Myocyte (in vitro differentiated cells): ENCODE measurements around the gene SLC2A13. TPM values are rescaled to one million over a fixed set of nuclear protein-coding genes. Genes with fewer than 3 reads are reported as not detected.
"Not testable (repeated sequence)": the region's sequence is repeated elsewhere in the genome, so short reads cannot be mapped to it uniquely, and the experiment has no call there.

Experiments
- DNase-seq: peaks from one replicate; pipeline ENCODE4 v3.0.0-alpha.2; 2012; ENCODE audit warnings: low read depth
- total RNA-seq: library from RNA; depleted of rRNA; stranded (reverse); fragments of >200 nt; gene quantifications from 2 replicates; pipeline ENCODE4 v1.2.3, GENCODE V29; 2014

The SLC2A13 gene
- total RNA-seq, 1 donor from 2014 or later = 7.0 TPM

DNA sequence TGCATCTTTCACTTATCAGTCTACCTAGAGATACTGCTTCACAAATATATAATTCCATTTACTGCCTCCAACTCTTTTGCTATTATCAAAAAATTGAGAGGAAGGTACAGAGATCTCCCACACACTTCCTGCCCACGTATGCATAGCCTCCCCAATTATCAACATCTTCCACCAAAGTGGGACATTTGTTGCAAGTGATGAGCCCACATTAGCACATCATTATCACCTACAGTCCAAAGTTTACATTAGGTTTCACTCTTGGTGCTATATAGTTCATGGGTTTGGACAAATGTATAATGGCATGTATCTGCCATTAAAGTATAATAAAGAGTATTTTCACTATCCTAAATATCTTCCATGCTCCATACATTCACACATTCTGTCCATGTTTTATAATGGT lies 66.3 kb downstream of the SLC2A13 start:
- DNase-seq = no peak

DNA sequence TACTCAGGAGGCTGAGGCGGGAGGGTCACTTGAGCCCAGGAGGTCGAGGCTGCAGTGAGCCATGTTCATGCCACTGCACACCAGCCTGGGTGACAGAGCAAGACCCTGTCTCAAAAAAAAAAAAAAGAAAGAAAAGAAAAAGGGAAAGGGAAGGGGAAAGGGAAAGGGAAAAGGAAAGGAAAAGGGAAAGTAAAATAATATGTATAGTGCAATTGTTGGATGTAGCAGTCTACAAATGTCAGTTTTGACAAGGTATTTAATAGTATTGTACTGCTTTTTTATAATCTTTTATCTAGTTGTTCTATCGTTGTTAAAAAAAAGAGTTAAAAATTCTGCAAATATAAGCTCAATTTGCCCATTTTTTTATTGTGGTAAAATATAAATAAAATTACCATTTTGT lies 67.3 kb downstream of the SLC2A13 start:
- DNase-seq = no peak

DNA sequence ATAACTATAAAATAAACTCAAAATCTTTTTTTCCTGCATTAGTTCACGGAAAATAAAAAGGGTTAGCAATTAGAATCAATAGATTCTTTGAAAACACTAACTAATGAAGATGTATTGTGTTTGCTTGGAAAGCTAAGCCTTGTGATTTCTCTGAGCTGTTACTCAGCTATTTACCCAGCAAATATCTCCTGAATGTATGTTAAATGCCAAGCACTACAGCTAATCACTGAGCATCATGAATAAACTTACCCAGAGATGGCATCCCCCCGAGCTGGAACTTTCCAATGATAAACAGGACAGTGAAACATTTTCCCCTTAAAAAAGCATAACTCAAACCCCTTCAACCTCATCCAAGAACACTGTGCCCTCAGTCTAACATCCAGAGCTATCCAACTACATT lies 71.2 kb downstream of the SLC2A13 start:
- no peak for DNase-seq

DNA sequence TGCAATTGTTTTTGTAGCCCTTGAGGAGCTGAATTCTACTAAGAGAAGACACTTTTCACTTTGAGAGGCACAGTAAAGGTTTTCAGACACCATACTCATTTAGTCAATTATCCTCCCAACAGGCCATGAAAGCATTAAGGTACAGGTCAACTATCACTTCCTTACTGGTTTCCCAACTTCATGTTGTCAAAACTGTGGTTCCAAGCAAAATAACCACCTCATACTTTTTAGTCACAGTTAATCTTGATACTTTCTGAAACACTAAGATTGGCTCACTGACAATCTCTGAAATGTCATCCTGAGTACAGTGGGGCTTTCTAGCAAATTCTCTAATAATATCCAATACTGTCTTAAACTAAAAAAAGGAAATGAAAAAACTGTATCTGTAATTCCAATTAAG lies 71.7 kb downstream of the SLC2A13 start:
- no peak for DNase-seq

DNA sequence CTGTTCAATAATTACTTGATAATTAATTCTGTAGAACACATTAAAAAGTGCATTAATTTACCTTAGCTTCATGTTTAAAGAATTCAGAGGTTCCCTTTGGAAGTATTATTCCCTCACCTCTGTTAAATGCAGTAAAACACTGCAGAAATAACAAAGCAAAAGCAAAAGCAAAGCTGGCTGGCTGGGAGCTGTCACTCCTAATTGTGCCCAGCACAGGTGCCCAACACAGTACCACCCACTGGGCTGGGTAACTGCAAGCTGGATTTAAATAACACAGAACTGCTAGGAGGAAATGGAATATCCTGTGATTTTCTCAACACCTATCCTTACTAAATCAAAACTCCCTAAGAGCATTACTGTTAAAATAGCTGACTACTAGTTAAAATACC lies 72.6 kb downstream of the SLC2A13 start:
- no peak for DNase-seq

DNA sequence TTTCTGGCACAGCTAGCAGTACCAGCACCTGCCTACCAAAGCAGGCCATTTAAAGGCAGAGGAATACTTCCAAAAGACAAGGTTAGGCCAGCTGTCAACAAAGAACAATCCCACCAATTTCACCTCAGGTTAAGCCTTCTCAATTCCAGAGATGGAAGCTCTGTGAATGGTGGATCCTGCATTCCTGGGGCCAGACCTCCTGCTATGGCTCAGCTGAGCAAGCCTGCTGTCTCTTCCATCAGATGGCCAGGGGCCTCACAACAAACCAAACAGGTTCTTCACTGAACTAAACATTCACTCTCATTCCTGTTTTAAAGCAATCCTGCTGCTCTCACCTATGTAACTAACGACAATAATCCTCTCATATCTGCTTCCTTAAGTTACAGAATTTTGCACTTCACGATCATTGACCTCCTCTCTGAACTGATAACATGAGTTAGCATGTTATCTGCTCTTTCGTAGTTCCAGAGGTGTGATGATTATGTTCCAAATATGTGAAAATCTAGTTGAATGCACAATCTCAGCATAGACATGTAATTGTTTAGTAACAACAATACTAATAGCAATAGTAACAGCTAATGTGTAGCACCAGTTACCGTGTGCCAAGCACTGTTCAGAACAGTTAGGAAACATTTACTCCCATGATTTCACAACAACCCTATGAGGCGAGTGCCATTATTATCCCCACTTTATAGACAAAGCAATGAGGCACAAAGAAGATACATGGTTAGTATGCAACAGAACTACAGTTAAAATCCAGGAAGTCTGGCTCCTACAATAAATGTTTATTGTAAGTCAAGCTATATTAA lies 73.2 kb downstream of the SLC2A13 start:
- DNase-seq = peak; percentile 3

DNA sequence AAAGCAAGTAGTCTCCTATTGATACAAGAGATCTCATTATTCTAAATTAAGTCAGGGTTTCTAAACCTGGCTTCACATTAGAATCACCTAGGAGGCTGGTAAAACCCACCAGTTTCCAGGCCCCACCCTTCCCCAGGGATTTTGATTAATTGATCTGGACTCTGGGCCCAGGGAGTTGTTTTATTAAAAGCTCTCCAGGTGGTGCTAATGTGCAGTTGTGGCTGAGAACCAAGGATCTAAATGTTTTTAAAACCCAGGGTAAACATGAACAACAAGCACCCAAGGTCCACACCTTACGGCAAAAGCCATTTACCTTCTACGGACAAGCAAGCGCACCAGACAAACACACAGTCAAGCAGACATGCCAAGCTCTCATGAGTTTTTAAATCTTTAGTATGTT lies 73.9 kb downstream of the SLC2A13 start:
- peak; percentile 5 for DNase-seq

DNA sequence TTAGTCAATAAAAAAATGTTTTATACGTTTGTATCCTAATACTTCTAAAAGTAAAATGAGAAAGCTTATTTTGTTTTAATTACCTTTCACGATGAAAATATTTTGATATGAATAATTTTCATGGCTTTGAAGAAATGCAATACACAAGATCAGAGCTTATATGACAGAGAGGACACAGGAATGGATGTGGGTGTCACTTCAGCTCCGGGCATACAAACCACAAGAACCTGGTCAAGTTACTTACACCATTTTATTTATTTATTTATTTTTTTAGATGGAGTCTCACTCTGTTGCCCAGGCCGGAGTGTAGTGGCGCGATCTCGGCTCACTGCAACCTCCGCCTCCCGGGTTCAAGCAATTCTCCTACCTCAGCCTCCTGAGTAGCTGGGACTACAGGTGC lies 74.9 kb downstream of the SLC2A13 start:
- not testable (repeated sequence) for DNase-seq

DNA sequence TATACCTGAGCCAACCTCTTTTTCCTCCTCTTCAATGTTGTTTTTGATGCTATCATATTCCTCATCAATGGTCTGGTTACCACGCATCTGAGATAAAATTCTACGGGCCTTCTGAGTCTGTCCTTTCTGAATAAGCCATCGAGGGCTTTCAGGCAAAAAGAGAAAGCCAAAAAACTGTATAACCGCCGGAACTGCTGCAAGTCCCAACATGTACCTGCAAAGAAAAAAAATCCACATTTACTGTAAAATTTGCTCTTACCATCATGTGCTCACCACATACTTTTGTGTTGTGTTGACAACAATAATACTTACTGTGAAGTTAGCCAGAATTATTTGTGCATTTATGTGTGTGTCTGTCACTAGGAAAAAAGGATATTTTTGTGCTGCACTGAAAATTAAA lies 77.6 kb downstream of the SLC2A13 start:
- no peak for DNase-seq

DNA sequence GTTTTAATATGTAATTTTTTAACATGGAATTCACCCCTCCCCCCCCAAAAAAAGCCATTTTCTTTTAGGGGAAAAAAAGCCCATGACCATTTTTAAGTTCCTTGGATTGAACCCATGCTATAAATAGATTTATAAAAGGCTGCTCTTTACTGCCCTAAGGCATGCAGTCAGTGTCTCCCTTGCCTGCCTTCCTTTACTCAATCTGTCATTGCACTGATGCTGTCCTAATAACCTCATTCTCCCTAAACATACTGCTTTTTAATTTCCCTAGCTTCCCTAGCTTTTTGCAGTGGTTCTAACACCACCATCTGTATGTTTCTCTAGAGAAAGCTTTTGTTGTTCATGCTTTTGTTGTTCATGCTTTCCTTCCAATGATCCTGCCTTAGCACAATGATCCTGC lies 83.0 kb downstream of the SLC2A13 start:
- no peak for DNase-seq

DNA sequence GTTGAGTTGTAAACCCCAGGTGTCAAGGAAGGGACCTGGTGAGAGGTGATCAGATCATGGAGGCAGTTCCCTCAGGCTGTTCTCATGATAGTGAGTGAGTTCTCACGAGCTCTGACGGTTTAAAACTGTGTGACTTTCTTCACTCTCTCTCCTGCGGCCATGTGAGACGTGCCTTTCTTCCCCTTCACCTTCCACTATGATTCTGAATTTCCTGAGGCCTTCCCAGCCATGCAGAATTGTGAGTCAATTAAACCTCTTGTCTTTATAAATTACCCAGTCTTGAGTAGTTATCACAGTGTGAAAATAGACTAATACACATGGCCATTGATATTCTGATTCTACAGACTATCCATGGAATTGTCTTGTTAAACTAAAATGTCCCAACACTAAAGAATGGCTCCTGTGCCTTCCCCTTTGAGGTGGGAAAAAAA lies 85.6 kb downstream of the SLC2A13 start:
- no peak for DNase-seq

DNA sequence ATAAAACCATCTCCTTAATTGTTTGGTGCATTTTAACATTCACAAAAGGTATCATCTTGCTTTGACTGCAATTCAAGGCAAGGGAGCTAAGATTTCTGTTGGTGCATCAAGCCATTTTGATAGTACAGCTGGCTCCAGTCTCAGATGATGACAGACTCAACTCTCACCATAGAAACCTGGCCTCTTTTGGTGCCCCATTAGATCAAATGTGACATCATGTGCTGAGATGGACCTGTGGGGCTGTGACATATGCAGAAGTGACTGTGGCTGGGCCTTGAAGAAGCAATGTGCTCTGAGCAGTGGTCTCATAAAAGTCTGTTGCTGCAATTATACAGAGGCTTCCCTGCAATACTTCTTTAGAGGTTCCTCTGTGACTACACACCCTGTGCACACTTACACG lies 88.4 kb downstream of the SLC2A13 start:
- DNase-seq = no peak

DNA sequence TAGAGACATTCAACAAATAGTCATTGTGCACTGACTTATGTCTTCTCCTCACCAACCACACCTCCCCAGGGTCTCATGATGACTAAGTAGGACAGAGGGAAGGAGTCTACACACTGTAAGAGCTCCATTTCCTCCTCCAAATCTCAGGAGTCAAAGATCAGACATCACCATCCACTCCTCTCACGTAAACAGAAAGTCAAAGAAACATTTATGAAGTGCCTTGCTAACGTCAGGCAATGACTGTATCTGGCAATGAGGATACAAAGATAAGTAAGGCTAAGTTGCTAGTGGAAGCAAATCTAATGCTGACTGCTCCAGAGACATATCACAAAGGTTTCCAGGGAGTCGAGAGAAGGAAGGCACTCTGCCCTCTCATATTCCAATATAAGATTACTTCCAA lies 88.9 kb downstream of the SLC2A13 start:
- DNase-seq = peak; percentile 2

DNA sequence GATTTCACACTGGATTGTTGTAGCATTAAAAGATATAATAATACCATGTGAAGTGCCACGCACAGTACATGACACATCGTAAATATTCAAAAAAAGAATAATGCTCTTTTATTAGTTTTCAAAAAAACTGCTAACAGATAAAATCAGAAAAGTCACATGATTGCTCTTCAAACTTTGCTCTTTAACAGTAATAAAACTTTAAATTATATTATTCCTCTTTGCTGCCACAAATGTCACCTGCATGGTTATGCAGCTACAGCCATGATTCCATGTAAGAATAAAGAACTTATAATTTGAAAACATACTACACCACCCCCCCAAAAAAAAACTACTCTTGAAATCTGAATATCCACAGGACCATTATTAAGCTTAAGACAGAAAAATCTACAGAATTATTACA lies 90.0 kb downstream of the SLC2A13 start:
- no peak for DNase-seq

DNA sequence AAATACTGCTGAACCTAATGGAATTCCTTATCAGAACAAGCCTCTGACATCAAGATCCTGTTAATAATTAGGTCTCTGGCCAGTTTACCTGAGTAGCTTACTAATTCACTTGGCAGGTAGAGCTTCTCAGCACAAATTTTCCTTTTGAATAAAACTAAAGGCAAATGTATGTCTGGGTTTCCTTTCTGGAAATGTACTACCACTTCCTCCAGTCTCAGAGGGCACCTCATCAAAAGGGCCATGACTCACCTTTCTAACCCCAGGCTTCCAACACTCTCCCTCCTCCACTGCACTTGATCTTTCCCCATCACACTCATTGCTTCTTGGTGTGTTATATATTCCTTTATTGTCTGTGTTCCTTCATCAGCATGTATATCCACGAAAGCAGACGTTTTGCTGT lies 90.5 kb downstream of the SLC2A13 start:
- no peak for DNase-seq

DNA sequence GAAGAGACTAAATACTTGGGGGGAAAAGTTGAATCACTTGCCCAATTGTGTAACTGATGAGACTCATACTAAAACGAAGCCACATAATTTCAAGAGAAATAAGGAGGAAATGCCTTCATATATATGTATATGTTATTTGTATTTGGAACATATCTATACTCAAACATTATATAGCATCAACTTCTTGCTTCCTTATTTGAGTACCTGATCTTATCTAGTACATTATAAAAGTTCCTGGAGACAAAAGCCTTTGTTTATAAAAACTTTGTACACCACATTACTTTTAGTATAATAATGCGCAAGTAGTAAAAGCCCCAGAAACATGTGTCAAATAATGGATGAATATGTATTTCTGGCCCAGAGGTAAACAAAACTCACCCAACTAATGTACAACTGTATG lies 92.0 kb downstream of the SLC2A13 start:
- DNase-seq = no peak

DNA sequence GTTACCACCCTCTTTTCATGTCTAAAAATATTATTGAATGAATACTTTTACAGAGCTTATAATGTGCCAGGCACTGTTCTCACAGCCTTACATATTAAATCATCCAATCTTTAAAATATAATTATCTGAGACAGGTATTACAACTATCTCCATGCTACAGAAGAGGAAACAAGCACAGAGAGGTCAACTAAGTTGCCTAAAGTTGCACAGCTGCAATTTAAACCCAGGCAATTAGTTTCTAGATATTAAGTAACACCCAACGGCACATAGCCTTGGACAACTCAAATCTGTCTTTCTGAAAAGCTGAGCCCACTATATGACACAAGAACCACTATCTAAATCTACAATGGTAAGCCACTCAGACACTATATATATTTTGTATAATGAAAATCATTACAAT lies 92.6 kb downstream of the SLC2A13 start:
- DNase-seq = no peak

DNA sequence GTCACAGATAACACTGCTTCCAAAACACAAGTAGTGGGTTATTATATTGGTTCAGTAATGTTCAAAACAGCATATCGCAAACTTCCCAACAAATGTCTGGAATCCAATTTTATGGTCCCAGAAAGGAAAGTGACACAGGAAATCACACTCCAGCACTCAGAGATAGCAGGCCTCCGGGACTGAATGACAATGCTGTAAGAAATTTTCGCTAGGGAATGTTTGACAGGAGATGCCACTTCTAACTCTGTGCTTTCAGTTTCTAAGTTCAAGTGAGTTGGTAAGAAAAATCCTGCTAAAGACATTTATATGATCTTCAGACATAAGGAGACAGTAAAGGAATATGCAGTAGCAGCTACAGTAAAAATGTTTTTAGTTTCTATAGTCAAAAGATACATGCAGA lies 93.2 kb downstream of the SLC2A13 start:
- DNase-seq = no peak

DNA sequence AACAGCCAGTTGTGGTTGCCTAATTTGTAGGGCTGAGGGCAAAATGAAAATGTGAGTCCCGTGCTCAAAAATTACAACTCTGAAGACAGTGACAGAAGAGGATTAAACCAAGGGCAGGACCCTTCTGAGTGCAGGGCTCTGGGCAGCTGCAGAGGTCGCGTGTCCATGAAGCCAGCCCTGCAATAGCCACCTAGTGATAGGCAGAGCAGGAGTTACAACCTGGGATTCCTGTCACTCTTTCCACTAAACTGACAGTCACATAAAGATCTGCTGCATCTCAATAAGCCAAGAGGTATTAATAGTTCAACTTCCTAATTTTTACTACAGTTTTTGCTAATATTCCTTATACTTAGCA lies 94.1 kb downstream of the SLC2A13 start:
- DNase-seq = no peak

DNA sequence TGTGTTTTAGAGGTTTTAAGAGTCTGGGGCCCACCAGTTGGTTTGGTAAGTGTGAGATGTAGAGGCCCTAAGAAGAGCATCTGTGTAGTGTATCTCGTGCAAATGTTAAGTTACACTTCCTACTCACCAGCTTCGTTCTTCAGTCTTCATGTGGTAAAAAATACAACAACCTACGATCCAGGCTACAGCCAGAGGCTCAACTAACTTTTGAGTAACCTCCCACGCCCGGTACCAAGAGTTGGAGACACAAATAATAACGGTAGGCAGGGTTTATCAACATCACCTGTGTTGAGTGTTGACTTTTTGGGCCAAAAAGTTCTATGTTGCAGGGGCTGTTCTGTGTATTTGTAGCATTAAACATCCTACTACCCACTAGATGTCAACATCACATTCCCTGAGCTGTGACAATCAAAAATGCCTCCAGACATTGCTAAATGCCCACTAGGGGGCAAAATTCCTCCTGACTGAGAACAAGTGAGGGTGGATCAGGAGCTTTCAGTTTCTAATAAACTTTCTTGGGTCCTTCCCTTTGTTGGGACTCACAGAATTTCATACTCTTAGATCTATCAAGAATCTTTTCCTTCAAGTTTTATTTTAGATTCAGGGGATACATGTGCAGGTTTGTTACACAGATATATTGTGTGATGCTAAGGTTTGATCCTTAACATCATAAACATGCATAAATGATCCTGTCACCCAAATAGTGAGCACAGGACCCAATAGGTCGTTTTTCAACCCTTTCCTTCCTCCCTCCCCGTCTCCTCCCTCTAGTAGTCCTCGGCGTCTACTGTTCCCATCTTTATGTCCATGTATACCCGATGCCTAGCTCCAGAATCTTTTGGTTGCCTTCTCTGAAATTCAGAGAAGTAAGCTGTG lies 94.7 kb downstream of the SLC2A13 start:
- DNase-seq = peak; percentile 83

DNA sequence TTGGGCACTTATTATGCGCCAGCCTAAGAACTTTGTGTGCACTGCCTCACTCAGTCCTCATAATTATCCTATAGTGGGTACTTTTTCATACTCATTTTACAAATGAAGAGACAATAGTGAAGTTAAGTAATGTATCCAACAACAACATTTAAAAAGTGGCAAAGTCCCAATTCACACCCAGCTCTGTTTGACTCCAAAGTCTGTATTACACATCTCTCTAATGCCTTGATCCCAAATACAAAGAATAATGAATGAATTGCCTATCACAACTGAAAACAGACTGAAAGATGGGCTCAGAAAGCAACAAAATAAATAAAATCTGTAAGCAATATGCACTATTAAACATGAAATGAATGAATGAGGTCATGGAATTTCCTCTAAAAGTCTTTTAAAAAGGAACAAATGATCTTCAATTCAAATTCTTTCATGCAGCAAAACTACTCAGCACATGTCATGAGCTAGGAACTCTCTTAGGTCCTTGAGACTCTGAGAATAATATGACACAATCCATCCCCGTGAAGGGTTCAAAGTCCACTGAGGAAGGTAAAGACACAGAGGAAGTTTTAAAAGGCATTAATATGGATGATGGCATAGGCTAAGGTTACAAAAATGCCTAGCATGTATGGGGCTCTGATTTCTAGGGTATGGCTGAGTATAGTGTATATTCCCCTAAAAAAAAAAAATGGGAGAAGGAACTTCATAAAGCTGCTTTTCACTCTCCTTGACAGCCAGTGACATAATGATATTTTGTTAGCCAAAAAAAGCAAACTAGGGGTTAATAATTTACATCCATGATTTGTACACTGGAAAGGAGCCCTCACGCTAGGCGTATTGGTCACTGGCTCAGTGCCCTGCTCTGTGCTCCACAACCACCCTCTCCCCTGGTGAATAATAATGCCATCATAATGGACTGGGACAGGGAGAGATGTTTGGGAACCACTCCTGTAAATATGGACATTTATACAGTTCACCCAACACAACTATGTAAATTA lies 103.4 kb downstream of the SLC2A13 start:
- DNase-seq = no peak
